Measurements from ENCODE around the gene SLC22A31.
A peak's percentile ranks its signal among the peaks of the same experiment; 100 is the strongest.

The SLC22A31 gene

DNA sequence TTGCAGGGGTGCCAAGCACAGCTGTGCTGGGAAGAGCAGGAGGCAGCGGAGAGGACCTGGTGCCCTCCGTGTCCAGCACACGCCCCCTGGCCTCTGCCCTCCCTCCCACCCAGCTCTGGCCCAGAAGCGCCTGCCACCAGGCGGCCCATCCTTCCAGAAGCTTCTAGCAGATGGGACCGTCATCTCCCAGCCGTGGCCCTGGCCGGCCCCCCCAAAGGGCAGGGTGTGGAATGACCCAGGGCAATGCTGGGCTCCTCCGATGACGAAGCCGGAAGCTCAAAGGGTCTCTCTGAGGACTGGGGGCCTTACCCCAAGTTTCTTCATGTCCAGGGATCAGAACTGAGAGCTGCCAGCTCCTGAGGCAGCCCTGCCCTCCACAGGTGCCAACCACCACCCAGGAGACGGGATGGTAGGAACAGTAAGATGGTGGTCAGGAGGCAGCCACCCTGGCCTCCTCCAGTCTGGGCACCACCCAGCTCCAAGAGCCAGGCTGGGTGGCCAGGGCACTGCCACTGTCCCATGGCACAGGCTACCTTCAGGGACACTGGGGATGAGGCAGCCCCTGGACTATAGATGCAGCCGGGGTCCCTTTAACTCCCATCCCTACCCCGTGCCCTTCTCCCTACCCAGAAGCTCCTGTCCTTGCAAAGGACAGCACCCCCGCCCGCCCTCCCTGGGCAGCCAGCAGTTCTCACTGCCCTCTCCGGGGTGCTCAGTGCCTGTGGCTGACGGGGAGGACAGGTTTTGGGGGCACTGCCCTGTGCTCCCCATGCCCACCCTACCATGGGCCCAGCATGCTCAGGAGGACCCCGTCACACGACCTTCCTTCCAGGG lies 35.3 kb downstream of the SLC22A31 start:
- no peak for DNase-seq

DNA sequence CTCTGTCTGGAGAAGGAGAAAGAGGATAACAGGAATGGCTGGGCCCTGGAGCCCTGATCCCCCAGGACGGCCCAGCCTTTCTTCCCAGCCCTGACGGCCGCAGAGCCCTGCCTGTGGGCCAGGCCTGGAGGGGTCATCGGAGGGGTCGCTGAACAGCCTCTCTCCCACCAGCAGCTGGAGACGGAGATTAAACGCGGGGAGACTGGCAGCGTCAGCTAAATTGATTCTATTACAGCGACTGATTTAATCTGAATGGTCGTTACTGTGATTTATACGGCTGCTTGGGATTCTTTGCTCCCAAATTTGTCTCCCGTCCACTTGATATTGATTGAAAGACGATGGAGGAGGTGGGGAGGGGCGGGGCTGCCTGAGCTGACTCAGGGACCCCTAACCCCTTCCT lies 35.9 kb downstream of the SLC22A31 start:
- no peak for DNase-seq

DNA sequence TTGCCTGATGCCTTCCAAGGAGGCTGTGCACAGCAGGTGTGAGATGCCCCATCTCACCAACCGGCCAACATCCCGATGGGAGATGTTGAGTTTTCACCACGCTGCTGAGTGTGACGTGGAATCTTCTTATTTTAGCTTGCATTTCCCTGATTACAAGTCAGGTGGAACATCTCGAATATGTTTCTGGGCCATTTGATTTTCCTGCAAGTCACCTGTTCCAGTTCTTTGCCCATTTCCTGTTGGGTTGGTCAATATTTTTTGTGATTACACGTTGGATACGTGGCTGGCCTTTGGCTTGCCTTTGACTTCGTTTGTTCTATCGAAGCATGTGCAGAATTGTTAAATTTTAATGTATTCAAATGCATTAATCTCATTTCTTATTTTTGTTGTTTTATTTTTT lies 37.0 kb downstream of the SLC22A31 start:
- no peak for DNase-seq

DNA sequence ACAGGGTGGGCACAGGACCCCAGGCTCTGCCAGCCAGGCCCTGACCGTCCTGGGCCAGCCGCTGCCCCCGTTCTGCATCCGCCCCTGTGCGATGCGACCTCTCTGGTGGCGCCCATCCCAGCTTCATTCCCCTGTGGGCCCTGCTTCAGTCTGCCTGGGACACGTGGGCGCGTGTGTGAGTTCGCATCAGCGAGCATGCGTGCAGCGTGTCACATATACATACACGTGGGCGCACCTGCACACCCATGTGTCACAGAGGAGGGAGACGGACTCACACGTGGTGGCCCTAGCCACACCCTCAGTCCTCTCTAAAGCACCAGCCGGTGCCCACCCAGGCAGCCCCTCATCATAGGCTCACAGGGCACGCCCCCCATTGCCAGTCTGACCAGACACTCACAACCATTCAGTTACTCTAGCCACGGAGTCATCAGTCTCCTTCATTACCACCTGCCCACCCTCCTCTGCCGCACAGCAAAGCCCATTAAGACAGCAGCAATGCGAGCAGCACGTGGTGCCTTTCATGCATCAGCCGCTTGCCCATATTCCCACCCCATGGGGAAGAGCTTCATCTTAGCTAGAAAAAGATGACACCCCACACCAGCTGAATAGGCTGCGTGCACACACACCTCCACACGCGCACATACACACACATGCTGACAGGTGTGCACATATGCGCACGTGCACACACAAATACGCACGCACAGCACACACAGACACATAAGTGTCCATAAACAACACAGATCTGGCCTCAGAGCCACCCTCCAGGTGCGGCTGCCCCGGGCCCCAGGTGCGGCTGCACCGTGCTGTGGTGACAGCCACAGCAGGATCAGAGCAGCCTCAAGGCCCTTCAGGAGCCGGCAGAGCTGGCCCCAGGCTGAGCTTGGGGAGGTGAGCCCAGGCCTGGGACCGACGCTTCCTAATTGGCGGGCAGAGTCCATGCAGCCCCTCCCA lies 38.3 kb downstream of the SLC22A31 start:
- no peak for DNase-seq

DNA sequence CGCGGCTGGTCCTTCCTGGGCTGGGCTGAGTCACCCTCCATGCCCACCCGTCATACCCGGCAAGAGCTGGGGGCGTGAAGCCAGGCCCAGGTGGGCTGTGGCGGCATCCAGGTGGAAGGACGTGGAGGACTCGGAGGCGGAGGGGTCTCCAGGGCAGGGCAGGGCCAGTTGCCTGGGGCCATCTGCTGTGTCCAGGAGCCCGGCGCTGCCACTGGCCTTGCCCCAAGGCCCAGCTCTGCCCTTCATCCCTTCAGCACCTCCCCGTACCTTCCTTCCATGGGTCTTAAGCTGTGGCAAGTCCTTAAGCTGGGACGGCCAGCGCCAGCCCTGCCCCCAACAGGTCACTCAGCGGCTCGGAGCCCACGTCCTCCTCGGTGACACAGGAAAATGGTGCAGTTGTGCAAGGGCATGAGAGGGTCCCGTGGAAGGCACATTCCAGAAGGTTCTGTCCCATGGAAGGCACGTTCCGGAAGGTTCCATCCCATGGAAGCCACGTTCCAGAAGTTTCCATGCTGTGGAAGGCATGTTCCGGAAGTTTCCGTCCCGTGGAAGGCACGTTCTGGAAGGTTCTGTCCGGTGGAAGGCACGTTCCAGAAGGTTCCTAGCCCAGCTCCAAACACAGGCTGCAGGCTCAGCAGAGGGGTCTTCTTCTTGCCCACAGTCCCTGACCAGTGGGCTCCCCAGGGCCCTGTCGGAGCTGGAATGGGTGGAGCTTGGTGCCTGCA lies 39.2 kb downstream of the SLC22A31 start:
- DNase-seq: no peak

DNA sequence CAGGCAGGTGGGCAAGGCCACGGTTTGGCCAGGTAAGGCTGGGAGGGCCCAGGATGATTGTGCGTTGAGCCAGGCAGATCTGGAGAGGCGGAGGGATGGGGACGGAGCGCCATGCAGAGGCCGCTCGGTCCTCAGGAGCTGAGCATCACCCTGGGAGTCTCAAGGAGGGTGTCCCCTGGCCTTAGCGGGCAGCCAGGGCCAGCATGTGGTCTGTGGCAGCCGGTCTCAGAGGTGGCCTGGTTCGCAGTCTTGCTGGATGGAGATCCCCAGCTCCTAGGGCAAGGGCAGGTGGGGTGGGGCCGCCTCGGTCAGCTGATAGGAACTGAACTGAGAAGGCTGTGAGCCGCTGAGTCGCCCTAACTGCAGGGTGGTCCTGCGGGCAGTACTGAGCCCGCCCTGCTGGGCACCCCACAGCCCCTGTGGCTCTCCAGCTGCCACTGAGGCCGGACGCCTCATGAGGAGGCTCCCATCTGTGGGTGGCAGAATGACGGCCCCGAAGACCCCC lies 40.4 kb downstream of the SLC22A31 start:
- DNase-seq: no peak

DNA sequence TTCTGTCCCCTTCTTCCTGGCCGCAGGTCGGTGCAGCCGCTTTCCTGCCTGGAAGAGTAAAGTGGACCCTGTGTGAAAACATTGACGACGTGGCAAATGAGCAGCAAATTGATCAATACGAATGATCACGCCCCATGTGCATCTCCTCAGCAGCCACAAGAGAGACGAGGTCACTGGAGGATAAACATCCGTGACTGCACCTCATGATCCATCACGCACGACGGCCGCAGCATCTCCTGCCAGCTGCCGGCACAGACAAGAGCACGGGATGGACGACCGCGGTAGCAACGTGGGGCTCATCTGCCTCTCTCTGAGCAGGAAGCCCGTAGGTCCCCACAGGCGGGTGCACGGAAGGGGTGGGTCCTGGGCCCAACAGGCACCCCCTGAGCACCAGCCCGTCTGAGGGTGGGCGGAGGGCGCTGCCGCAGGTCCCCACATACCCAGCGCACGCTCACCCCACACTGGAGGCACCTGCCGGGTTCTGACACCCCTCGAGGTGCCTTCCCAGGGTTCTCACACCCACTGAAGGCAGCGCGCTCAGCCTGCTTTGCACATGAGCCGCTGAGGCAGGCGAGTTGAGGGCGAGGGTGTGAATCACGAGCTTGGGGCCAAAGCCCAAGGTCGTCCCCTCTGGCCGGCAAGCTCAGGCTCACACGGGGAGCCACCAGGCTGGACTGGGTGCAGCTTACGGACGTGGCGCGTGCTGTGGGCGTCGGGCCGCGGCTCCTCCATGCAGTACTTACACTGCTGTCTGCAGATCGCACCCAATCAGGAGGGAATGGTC lies 41.1 kb downstream of the SLC22A31 start:
- DNase-seq: no peak

DNA sequence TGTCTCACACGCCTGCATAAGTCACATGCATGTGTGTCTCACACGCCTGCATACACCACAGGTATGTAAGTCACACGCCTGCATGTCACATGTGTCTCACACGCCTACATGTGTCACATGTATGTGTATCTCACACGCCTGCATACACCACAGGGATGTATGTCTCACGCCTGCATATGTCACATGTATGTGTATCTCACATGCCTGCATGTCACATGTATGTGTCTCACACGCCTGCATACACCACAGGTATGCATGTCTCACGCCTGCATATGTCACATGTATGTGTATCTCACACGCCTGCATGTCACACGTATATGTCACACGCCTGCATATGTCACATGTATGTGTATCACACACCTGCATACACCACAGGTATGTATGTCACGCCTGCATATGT lies 42.6 kb downstream of the SLC22A31 start:
- no peak for DNase-seq

DNA sequence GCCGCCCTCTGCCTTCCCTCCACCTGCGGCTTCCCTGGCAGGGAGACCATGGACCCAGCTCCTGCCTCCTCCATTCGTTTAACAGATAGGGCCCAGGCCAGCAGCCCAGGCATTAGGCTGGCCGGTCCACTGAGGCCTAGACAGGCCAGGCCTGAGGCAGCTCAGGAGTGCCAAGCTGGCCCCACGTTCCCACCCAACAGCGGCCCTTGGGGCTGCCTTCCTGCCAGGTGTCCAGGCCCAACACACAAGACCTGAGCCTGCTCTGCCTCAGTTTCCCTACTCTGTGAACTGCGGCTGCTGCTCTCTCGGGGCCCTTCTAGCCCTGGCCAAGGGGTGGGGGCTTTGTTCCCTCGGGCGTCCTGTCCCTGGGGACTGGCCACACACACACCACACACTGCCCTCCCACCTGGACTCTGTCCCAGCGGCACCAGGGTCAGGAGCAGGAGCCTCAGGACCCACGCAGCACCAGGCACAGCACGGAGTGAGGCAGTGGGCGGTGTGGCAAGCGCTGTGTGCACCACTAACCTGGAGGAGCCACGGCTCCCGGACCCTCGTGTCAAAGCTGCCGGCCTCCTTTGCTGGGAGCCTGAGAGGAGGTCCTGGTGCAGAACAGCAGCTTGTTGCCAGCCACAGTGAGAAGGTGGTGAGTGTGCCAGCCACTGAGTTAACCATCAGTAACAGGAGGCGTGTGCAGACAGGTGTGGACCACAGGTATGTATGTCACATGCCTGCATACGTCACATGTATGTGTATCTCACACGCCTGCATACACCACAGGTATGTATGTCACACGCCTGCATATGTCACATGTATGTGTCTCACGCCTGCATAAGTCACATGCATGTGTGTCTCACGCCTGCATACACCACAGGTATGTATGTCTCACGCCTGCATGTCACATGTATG lies 43.3 kb downstream of the SLC22A31 start:
- no peak for DNase-seq

DNA sequence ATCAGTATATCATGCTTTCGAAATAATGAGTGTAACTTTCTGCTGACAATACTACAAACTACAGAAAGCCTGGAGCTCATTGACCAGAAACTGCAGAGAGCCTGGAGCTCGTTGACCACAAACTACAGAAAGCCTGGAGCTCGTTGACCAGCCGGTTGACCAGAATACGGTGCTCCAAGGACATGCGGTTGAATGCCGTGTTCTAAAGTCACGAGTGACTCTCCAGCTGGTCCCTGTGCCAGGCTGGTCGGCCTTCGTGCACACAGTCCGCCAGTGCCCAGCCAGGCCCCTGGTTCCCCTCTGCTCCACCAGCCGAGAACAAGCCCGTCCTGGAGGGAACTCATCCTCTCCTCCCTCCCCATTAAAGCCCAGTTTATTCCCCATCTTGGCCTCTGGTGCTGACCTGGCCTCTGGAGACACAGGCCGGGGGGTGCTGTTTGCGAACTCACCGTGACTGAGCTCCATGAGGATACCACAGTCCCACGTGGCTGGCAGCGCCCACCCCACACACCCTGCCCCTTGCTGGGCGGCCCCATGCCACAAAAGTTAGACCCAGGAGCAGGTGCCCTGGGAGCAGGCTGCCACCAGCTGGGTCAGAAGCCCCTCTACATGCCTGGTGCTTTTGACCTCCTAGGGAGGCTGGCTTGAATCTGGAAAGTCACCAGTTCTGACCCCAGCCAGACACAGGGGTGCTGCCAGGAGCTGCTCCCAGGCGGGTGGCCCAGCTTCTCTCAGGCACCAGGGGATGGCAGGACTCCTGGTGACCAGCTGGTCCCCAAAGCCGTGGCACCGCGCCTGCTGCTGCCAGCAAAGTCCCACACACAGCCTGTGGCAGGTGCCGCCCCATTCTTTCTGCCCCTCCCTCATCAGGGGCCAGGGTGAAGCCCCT lies 44.2 kb downstream of the SLC22A31 start:
- DNase-seq: no peak

DNA sequence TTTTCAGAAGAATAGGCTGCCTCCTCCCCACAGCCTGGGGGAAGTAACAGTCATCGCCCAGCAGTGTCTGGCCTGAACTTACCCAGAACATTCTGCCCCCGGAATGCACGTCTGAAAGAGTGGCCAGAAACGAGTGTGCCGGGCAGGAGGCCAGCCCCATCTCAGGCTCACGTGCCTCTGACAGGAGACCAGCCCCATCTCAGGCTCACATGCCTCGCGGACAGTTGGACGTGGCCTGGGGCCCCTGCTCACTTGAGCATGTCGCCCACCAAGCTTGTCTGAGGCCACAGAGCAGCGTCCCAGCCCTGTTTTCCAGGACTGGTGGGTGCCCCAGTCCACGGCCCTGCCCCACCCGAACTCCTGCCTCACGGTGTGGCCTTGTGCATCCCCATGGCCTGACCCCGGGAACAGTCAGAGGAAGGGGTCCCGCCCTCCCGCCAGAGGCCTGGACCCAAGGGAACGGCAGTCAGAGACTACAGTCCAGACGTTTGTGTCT lies 45.1 kb downstream of the SLC22A31 start:
- DNase-seq: peak; percentile 80

DNA sequence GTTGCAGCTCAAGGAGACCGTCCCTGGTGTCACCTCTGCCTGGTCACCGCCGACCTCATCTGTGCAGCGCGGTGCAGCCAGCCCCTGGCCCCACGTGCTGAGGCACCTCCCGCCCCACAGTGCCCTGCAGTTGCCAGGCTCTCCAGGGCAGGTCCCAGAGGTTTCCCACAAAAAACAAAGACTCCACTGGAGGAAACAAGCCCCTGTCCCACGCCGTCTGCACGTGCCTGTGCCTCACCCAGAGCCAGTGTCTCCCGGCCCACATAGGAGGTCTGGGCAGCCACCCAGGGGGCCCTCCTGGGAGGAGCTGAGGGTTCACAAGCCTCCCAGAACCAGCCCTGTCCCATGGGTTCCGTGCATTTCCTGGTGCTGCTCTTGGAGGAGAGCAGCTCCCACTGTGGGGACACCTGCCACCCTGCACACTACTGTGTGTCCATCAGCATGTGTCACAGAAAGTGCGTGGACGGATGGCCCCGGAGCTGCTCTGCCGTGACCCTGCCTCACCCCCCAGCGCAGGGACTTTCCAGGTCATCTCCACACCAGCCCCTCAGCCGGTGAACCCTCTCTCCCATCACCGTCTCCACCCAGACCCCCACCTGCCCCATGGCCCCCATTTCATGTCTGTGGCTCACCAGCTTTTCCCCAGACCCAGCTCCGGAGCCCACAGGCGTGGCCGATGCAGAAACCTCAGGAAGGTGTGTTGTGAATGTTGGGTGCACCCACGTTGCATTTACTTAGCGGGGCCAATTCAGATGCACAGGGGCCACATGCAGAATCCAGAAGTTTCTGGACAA lies 45.8 kb downstream of the SLC22A31 start:
- DNase-seq: no peak

DNA sequence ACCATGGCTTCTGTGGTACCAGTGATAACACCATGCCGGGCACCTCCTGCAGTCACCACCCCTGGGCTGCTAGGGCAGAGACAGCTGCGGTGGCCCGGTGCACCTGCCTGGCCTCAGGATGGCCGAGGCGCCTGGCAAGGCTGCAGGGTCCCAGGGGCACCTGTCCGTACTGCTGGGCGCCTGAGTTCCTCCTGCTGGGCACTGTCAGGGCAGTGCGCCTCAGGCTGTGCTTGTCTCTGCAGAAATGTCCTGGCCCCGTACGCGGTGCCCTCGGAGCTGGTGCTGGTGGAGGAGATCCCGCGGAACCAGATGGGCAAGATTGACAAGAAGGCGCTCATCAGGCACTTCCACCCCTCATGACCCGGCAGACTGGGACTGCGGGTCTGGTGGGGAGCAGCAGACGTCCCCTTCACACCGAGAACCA lies 46.5 kb downstream of the SLC22A31 start:
- no peak for DNase-seq

DNA sequence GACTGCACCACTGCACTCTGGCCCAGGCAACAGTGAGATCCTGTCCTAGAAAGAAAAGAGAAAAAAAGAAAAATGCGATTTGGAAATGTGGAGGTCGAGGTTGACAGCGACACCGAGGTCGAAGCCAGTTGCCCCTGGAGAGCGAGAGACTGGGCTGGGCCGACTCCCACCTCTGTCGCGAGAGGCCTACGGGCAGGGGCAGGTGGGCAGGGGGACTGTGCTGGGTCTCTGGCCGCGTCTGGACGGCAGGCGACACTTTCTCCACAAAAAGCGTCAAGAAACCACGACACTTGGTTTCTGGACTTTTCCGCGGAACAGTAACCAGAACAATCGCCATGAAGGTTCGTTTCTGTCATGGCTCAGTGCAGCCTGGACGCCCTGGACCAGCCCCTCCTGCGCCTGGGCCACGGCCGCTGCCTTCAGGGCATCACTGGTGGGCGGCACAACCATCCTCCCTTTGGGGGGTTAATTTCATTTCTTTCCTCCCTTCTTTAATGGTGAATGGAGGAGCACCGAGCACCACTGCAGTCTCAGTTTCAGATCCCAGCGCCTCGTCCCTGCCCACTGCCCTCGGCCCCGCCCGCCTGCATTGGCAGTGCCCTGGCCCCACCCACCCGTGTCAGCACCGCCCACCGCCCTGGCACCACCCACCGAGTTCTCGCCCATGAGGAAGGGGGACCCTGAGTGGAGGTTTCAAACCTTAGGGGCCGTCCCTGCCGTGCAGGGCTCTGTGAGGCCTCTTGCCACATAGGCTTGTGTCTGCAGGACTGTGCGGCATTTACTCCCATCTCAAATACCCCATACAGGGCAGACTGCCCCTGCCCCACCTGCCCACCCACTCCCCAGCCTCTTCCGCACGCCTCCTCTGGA lies 47.3 kb downstream of the SLC22A31 start:
- DNase-seq: no peak

DNA sequence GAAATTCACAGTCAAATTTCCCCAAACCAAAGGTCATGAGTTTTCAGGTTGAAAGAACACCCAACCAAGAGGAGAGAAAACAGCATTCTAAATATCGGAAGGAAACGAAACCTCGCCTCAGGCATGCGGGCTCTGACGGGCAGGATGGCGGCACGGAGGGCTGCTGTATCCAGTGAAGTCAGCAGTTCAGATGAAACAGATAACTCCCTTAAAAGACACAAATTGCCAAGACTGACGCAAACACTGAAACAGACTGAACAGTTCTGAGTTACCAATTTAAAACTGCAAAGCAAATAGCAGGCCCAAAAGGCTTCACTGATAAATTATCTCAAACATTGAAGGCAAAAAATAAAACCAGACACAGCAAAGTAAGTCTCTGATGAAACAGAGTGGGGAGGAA lies 49.4 kb downstream of the SLC22A31 start:
- DNase-seq: no peak

DNA sequence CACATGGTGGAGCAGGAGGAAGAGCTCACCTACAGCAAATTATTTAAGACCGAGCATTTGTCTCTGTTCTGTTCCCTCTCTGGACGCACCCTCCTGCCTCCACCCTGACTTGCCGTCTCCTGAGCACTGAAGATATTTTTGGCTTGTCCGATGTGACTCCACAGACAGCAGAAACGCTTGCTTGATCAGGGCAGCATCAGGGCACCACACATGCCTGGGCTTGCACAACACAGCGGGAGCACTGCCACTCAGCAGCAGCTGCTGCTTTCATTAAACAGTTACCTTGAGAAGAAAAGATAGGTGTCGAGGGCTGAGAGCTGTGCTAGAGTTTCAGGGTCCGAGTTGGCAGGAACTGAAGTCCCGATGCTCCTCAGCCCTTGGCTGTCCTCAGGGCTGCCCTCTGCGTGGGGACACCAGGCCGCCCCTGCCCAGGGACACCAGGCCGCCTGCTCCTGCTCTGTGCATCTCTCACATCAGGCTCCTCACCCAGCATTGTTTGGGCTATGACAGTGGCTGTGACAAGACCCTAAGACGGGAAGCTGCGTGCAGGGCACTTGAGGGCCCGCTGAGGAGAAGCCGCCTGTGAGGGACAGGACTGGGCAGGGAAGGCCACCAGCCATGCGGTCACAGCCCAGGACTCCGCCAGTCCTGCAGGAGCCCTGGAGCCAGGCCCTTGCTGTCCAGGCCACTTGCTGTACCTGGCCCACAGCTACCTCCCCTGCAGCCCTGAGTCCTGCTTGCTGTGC lies 50.1 kb downstream of the SLC22A31 start:
- no peak for DNase-seq

DNA sequence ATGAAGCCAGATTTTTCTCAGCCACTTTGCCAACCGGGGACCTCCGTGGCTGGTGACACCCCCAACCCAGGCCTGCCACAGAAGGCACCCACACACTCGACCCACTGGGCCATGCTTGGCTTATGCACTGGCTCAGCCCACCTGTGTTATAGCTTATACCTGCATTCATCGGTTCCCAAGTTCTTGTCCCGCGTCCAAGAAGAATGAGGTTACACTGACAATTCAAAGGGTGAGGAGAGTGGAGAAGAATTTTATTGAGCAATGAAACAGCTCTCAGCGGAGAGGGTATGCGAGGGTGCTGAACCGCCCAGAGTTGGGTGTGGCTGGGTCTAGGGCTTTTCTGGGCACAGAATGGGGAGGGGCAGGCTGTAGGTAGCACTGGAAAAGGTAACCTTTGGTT lies 51.0 kb downstream of the SLC22A31 start:
- DNase-seq: no peak
